HG02610 (cell line): ENCODE results near the gene MTM1.

Source experiments
- ATAC-seq: cut with Tn5 transposase; IDR thresholded peaks from one replicate; pipeline ENCODE4 v1.9.1; 2021; ENCODE audit warnings: mild to moderate bottlenecking, moderate library complexity; ENCODE audit not compliant: unreplicated experiment

The MTM1 gene

DNA sequence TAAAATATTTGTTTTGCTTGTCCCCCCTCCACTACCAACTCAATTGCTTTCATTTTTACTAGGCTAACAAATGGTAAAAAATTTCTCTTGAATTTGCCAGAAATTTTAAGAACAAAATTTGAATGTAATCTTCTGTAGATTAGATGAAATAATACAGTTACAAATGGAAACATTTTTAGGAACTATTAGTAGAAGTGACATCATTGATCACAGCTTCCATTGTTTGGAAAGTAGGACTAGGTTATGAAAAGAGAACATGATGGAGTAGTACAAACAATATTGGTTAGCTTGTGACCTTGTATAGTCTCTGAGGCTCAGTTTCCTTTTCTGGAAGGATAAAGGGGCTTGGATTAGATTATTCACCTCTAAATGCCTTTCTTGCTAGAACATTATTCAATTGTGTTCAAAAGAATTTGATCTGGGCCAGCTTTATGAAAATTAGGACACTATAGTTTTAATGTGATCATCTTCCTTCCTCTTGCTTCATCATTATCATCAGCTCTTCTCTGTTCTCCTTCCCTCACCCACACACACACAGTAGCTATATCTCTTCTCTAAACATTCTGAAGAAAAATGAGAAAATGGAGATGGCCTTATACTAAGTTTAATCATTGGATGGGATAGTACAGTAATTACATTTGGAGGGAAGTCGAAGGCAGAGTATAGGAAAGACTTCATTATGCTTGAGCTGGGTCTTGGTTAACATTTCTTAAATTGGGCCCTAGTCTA is 134.7 kb downstream of the MTM1 start:
- no peak for ATAC-seq

DNA sequence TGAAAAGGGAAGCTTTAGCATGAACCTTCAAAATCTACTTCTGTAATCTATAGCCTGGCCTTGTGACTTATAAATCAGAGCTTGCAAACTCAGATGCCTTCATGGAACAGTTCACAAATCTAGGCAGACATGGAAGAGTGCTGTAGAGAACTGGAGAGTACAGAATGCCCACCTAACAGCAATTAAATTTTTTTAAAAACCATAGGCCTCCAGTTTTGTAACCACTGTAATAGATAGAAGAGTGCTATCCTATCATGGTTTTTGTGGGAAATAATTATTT is 135.2 kb downstream of the MTM1 start:
- ATAC-seq: no peak

- ATAC-seq: no peak
Measured at GRCh38 chrX:150704030-150704613, 135.7 kb downstream of the MTM1 start.

DNA sequence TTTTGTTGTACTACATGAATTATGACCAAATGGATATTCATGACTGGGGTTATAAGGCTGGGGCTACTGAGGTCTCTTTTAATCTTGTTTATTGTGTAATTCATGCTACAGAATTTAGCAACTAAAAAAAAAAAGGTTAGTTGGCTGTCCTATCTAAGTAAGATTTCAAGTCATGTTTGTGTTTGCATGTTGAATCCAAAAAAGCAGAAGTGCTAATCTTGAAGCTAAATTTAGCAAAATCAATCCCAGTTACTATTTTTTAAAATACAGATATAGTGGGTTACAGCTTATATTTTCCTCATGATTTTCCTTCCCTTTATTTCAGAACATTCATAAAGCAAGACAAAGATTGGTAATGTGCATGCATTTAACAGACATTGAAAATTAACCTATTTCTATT is 144.2 kb downstream of the MTM1 start:
- ATAC-seq: no peak

DNA sequence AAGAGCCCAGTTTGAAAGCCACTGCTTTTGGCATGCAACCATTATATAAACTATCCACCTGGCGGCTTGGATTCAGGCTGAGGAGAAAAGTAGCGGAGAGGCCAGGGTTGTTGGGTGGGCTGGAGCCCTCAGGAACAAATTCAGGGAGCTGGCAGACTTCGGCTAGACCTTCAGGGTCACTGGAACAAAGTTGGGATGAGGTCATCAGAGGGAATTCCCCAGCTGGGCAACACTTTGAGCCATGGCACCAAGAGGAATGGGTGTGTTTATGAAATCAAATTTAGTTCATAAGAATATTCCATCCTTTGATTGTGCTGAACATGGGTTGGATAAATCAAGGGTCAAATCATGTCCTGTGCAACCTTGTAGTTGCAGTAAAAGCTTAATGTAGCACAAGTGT is 146.8 kb downstream of the MTM1 start:
- ATAC-seq: no peak

DNA sequence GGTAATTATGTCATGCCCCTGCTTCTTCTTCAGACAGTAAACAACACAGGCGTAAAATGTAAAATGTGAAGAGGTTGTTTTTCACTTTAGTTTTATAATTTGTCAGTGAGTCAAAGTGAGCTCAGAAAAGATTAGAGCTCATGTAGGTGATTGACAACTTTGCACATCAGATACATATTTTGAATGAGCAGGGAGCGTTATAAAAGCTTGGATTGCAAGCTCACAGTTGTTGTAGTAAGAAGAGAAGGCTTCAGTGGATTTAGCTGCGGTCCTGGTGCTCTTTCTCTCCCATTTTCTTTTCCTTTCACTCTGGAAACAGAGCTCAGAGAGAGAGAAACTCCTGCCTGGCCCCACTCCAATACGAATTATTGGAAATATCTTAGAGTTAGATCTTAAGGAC is 151.2 kb downstream of the MTM1 start:
- no peak for ATAC-seq
